ENCODE data around the gene DOCK2. TPM values are rescaled to one million over a fixed set of nuclear protein-coding genes. Genes with fewer than 3 reads are reported as not detected.

The DOCK2 gene
- total RNA-seq, 1 experiment from 2014 or later = 2.2 TPM

- H3K4me1 ChIP-seq (ENCODE audit: insufficient read depth, low read length, poor library complexity, severe bottlenecking) = no peaks in the 10 kb centered on the region
- peak; percentile 15 for DNase-seq (ENCODE audit: low spot score)
- no peak overlapping the region for H3K4me3 ChIP-seq (ENCODE audit: low read depth, low read length, poor library complexity, severe bottlenecking)
- intact Hi-C loops (cut with micrococcal nuclease; ENCODE audit: unreplicated experiment) = no loop called here
- CTCF ChIA-PET = no interaction called here
- H3K36me3 ChIP-seq (ENCODE audit: insufficient read depth, low read length, poor library complexity, severe bottlenecking) = no peaks in the 10 kb centered on the region
- H3K9me3 ChIP-seq (ENCODE audit: low read depth, low read length, poor library complexity, severe bottlenecking) = no peaks in the 10 kb centered on the region
- no peak overlapping the region for H3K27ac ChIP-seq (ENCODE audit: low read depth, low read length, poor library complexity, severe bottlenecking)
- no TSS peak for BruUV-seq (replicated peaks)
- H3K27me3 ChIP-seq (replicated peaks; ENCODE audit: insufficient read depth, low read depth, low read length, poor library complexity) = no peaks in the 10 kb centered on the region
- TF ChIP-seq CTCF (conservative IDR thresholded peaks at IDR 0.05; ENCODE audit: low read depth, low read length) = no peak
- no peak for TF ChIP-seq EZH2 (IDR thresholded peaks at IDR 0.05; ENCODE audit: borderline replicate concordance, low read depth, low read length, poor library complexity, severe bottlenecking)
- POLR2A ChIA-PET (ENCODE audit: low non-redundant PET) = no interaction called here
Measured at GRCh38 chr5:169869066-169869465, 232.0 kb downstream of the DOCK2 start.

- Histone ChIP-seq H3K4me3 (ENCODE audit: low read depth, low read length, poor library complexity, severe bottlenecking) (no peak overlapping the region), H3K9me3 (ENCODE audit: low read depth, low read length, poor library complexity, severe bottlenecking) (no peaks in the 10 kb centered on the region), H3K4me1 (ENCODE audit: insufficient read depth, low read length, poor library complexity, severe bottlenecking) (no peaks in the 10 kb centered on the region), H3K36me3 (ENCODE audit: insufficient read depth, low read length, poor library complexity, severe bottlenecking) (no peaks in the 10 kb centered on the region), H3K27me3 (replicated peaks; ENCODE audit: insufficient read depth, low read depth, low read length, poor library complexity) (no peaks in the 10 kb centered on the region), H3K27ac (ENCODE audit: low read depth, low read length, poor library complexity, severe bottlenecking) (no peak overlapping the region)
- no peak for DNase-seq (ENCODE audit: low spot score)
- ChIA-PET CTCF (no interaction called here), POLR2A (ENCODE audit: low non-redundant PET) (no interaction called here)
- TF ChIP-seq CTCF (conservative IDR thresholded peaks at IDR 0.05; ENCODE audit: low read depth, low read length) = no peak
- no peak for TF ChIP-seq EZH2 (IDR thresholded peaks at IDR 0.05; ENCODE audit: borderline replicate concordance, low read depth, low read length, poor library complexity, severe bottlenecking)
- intact Hi-C loops (cut with micrococcal nuclease; ENCODE audit: unreplicated experiment) = no loop called here
- BruUV-seq (replicated peaks) = no TSS peak
Measured at GRCh38 chr5:169870211-169870610, 233.1 kb downstream of the DOCK2 start.

- BruUV-seq (replicated peaks) = no TSS peak
- intact Hi-C loops (cut with micrococcal nuclease; ENCODE audit: unreplicated experiment) = no loop called here
- no peak overlapping the region for H3K4me3 ChIP-seq (ENCODE audit: low read depth, low read length, poor library complexity, severe bottlenecking)
- H3K4me1 ChIP-seq (ENCODE audit: insufficient read depth, low read length, poor library complexity, severe bottlenecking) = no peaks in the 10 kb centered on the region
- no peaks in the 10 kb centered on the region for H3K36me3 ChIP-seq (ENCODE audit: insufficient read depth, low read length, poor library complexity, severe bottlenecking)
- POLR2A ChIA-PET (ENCODE audit: low non-redundant PET) = no interaction called here
- TF ChIP-seq EZH2 (IDR thresholded peaks at IDR 0.05; ENCODE audit: borderline replicate concordance, low read depth, low read length, poor library complexity, severe bottlenecking) = no peak
- TF ChIP-seq CTCF (conservative IDR thresholded peaks at IDR 0.05; ENCODE audit: low read depth, low read length) = no peak
- CTCF ChIA-PET = no interaction called here
- no peaks in the 10 kb centered on the region for H3K9me3 ChIP-seq (ENCODE audit: low read depth, low read length, poor library complexity, severe bottlenecking)
- DNase-seq (ENCODE audit: low spot score) = peak; percentile 16
- H3K27me3 ChIP-seq (replicated peaks; ENCODE audit: insufficient read depth, low read depth, low read length, poor library complexity) = no peaks in the 10 kb centered on the region
- H3K27ac ChIP-seq (ENCODE audit: low read depth, low read length, poor library complexity, severe bottlenecking) = no peak overlapping the region
Measured at GRCh38 chr5:169871826-169872490, 234.9 kb downstream of the DOCK2 start.

All from A673 (cell line).